GM19328 (cell line): Measurements from ENCODE around the gene OR2B3.
"Not testable (repeated sequence)": the region's sequence is repeated elsewhere in the genome, so short reads cannot be mapped to it uniquely, and the experiment has no call there.

Experiments used
- ATAC-seq: cut with Tn5 transposase; IDR thresholded peaks from one replicate; pipeline ENCODE4 v1.9.1; 2021; ENCODE audit warnings: mild to moderate bottlenecking, moderate library complexity; ENCODE audit not compliant: unreplicated experiment

Gene OR2B3, protein sequence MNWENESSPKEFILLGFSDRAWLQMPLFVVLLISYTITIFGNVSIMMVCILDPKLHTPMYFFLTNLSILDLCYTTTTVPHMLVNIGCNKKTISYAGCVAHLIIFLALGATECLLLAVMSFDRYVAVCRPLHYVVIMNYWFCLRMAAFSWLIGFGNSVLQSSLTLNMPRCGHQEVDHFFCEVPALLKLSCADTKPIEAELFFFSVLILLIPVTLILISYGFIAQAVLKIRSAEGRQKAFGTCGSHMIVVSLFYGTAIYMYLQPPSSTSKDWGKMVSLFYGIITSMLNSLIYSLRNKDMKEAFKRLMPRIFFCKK

DNA sequence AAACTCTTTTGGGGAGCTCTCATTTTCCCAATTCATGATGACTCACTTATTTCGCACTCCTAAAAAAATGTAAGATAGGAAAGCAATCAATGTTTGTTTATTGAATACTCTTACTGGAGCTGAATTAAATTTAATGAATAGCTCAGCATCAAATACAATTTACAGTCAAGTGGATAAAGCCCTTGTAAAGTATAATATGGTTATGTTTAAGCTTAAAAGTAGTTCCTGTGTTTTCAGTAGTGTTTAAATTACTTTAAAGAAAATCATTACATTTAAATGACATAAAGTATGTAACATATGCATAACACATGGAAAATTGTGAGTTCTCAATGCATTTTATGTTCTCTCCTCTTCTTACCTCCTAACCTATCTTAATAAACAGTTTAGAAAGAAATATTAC lies at the start of gene OR2B3:
TSS of gene OR2B3 (minus strand) at position 101 of the 400 bp plus-strand sequence. CDS start at position 36, 65 bp downstream.
- ATAC-seq: no peak

DNA sequence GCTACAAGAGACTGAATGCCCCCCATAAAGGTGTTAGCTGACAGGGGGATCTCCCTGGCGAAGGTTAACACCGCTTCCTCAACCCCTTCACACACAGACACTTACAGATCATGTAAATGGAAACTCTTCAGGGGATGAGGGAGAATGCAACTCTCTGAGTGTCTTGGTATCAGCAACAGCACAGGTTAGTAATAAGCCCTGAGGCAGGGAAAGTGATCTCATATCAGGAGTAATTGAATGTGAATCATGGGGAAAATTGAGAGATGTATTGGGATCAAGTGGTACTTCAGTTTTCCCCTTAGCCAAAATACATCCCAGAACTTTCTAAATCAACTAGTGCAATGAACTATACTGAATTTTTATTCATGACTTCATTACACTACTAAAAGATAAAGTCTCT lies 44.6 kb upstream of the OR2B3 start:
- no peak for ATAC-seq

DNA sequence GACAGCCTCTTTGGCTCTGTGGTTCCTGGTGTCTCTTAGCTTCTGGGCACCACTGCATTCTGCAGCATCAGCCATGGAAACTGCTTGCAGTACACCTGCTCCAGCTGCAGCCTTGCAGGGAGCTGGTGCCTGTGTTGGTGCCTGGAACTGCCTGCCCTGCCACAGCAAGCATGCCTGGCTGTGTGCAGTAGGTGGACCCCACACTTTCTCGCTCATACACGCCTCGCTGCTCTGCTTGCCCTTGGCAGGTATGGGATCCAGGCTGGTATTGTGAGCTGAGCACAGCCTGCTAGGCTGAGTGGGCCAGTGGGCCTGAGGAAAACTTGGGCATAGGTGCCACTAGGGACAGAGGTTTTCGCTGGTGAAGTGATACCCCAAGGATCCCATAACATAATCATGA lies 43.5 kb upstream of the OR2B3 start:
- no peak for ATAC-seq

DNA sequence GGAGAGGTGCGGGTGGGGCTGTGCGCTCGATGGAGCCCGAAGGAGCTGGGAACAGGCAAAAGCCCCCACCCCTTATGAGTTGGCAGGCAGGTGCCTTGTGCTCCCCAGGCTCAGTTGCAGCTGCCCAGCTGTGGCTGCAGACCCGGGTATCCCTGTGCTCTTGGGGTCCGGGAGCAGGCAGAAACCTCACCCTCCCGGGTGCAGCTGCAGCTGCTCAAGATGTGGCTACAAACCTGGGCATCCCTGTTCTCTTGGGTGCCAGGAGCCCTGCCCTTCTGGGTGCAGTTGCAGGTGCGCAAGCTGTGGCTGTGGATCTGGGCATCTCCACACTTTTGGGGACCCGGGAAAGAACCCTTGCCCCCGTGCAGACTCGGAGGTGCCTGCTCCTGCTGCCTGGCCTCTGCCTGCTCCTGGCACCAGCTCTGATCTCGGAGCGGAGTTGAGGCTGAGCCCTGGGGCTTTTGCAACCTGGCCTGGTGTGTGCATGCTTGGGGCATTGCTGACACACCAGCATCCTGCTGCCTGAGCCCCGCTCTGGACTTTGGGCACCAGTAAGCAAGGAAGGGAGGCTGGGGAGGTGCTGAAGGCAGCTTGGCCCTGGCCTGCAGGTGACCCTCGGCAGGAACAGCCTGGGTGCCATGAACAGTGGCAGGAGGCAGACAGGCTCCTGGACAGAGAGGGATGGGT lies 42.4 kb upstream of the OR2B3 start:
- ATAC-seq: no peak

- ATAC-seq: not testable (repeated sequence)
Observed at GRCh38 chr6:29114964-29115363, 27.9 kb upstream of the OR2B3 start.

DNA sequence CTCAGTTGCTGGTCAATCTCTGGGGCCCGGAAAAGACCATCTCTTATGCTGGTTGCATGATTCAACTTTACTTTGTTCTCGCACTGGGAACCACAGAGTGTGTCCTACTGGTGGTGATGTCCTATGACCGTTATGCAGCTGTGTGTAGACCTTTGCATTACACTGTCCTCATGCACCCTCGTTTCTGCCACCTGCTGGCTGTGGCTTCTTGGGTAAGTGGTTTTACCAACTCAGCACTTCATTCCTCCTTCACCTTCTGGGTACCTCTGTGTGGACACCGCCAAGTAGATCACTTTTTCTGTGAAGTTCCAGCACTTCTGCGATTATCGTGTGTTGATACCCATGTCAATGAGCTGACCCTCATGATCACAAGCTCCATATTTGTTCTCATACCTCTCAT lies 25.0 kb upstream of the OR2B3 start:
- no peak for ATAC-seq

DNA sequence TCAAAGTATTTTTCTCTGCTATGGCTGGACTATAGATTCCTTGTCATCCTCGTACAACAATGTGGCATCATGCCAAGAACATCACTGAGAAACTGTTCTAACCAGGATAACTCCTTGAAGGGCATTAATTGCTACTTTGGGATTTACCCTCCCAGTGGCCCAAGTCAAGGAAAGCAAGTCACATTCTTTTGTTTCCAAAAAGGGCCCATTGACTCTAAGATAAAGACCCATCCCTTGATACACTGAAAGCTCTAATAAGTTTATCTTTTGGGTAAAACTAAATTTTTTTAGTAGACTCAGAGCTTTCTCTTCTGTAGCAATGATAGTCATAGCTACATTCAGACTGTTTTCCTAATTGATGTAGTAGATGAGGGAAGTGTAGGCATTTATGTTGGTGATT lies 20.6 kb upstream of the OR2B3 start, which contains the start of gene OR2J3:
TSS of gene OR2J3 (plus strand) at position 301 of the 400 bp plus-strand sequence. CDS start 3,833 bp downstream, outside the sequence.
- ATAC-seq: no peak

GRCh38 chr6:29099190-29099589 lies 12.1 kb upstream of the OR2B3 start, which contains the start of gene OR2J1:
OR2J1 (plus strand) TSS chr6:29099490; CDS start chr6:29100943, 1,453 bp downstream.
- ATAC-seq: no peak

DNA sequence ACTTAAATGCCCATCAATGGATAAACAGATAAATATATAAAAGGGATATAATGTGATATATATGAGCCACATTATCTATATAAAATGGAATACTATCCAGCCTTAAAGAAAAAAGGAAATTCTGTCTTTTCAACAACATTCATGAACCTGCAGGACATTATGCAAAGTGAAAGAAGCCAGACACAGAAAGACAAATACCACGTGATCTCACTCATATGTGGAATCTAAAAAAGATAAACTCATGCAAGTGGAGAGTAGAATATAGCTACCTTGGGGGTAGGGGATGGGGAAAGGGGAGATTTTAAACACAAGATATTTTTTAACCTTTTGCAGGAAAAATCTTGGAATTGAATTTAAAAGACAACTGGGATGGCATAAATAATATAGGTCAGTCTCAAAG lies 10.7 kb upstream of the OR2B3 start:
- ATAC-seq: no peak

- no peak for ATAC-seq
Observed at GRCh38 chr6:29092957-29093356, 5.8 kb upstream of the OR2B3 start.

GRCh38 chr6:29082457-29082856 lies 4.7 kb downstream of the OR2B3 start:
- no peak for ATAC-seq

DNA sequence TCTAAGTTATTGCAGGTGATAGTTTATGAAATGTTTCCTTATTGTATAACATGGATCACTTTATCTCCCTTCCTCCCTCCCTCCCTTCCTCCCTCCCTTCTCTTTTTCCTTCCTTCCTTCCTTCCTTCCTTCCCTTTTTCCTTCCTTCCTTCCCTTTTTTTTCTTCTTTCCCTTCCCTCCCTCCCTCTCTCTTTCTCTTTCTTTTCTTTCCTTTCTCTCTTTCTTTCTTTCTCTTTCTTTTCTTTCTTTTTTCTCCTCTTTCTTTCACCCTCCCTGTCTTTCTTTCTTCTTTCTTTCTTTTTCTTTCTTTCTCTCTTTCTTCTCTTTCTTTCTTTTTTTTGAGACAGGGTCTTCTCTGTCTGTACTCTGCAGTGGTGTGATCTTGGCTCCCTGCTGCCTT lies 5.8 kb downstream of the OR2B3 start:
- no peak for ATAC-seq

DNA sequence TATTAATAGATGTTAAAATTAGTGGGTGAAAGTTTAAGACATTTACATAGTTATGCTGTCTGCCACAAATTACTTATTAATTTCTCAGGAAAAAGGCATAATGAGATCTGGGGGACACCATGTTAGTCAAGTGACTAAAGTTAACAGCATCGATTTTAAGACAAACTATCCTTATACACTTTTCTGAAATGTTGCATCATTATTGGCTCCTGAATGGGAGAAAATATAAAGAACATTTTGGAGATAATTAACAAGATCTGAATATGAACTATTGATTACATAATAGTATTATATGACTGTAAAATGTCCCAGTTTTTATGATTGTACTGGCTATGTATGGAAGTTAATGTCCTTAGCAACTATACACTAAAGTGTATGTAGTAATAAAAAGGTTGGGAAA lies 7.9 kb downstream of the OR2B3 start:
- ATAC-seq: no peak

GRCh38 chr6:29071831-29072723 lies 15.0 kb downstream of the OR2B3 start:
- ATAC-seq: no peak

GRCh38 chr6:29051680-29052079 lies 35.4 kb downstream of the OR2B3 start:
- no peak for ATAC-seq

DNA sequence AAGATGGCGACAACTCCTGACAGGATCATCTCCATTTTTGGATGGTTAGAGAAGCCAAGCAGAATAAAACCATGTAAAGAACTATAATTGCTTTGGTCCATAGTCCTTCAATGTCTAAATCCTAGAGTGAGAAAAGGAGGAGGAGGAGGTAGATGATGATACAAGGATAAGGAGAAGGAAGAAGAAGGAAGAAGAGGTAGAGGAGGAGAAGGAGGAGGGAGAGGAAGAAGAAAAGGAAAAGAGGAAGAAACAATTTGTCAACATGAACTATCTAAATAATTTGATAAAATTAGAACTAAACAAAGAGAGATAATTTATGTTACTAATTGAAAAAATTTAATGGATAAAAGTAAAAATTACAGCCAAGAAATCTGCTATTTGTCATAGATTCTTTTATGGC lies 42.0 kb downstream of the OR2B3 start, which contains the start of gene OR2W1:
TSS of gene OR2W1 (minus strand) at position 101 of the 400 bp plus-strand sequence. CDS start at position 101, 0 bp downstream.
- no peak for ATAC-seq
